NCI-H82 treated with DMSO at 0.1 percent for 48 hours (cell line): Measurements from ENCODE around the gene APBA1.
"Not testable (repeated sequence)": the region's sequence is repeated elsewhere in the genome, so short reads cannot be mapped to it uniquely, and the experiment has no call there.

Experiments used
- DNase-seq: peaks from one replicate; lab custom pipeline; 2025; ENCODE audit not compliant: unreplicated experiment; lab: John Stamatoyannopoulos, UW

APBA1 gene

DNA sequence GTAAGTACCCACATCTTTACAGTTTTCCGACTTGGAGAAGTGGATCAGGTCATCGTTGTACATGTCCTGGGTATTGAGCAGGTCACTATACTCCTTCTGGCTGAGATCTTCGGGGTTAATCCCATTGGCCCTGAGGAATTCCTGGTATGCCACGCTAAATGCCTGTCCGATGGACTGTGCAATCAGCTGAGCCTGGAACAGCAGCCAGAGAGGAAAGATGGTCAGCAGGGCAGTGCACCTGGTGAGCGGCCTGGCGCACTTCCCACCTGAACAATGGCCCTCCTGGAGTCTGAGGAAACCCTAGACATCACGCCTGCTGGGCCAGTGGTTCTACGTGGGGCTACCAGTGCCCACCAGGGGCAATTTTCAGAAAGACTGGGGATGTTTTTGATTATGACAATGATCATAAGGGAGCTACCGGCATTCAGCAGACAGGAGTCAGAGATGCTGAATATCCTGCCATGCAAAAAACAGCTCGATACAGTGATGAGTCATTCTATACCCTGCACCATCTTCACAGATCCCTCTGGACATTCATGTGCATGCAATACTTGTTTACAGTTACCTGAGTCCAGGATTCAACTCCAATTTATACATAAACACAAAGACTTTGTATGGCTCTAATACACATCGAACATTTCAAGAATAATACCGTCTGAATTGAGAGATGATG is 219.9 kb downstream of the APBA1 start:
- no peak for DNase-seq

DNA sequence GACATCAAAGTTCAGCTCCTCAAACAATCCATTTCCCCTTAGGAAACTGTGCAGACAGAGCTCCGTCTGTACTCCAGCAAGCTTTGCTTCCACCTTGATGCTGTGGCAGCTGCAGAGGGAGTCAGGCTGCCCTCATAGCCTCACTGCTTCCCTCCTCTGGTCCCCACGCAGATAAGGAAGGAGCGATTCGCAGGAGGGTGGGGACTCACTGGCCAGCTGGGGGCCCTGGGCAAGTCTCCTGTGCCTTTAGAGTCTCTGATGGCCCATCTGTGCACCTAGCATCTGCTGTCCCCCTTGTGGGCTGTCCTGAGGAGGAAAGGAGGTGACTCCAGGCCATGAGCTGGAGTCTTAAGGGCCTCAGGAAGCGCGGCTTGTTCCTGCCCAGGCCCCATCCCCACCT is 225.7 kb downstream of the APBA1 start:
- no peak for DNase-seq

DNA sequence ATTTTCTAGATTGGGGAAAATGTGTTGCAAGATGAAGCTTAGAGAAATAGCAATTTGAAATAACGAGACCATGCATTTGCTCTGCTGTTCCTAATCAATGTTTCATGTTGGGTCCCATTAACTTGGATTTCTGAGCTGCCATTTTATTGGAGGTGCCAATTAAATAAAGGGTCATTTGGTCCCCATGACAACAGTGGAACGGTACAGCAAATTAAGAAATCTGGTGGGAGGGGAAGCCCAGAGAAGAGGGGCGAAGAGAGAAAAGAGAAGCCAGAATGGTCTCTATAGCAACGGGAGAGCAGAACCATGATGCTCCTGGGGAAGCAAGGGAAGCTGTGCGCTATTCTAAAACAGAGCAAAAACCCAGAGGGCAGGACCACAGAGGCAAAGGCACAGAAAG is 226.9 kb downstream of the APBA1 start:
- DNase-seq, result no peak

DNA sequence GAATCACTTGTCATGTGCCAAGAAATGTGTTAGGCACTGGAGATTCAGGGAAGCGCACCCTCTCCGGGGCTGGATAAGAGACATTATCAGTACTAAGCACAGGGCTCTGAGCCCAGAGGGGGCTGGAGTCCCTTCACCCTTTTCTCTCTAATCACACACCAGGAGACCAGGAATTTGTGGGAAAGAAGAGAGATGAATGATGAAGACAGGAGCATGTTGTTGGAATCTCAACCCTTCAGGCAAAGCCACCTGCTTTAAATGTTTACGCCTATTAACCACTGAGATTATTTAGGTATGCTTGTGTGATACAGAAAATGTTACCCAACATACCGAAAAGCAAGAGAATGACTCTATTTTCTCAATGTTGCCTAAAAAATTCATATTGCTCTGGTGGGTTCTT is 227.4 kb downstream of the APBA1 start:
- no peak for DNase-seq

DNA sequence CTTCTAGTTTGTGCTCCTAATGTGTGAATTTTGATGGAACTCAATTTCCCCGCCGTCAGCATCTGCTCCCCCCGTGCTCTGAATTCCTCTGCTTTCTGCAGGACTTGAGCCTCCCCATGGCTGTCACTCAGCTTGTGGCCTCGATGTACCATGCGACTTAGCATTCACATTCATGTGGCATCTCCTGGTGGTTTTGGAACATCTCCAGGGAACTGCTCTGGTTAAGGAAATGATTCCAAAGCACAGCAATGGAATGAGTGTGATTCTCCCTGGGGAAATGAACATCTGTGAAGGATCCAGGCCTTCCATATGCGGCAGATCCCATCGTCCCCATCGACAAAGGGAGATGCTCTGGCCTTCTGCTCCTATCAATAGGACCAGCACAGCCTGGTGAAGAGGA is 228.2 kb downstream of the APBA1 start:
- no peak for DNase-seq

DNA sequence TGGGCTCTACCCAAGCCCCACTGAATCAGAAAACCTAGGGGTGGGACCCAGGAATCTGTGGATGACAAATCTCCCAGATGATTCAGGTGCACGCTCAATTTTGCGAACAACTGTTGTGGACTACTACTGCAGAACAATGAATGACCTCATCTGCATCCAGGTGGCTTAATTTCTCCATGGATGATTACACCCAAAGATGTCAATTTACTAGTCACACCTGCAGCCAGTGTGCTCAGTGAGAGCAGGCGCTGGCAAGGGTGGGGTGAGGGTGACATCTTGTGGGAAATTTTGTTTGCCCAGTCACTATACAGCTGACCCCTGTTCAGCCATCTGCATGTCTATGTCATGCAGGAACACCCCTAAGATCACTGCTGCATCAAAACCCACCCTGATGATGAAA is 229.0 kb downstream of the APBA1 start:
- no peak for DNase-seq

DNA sequence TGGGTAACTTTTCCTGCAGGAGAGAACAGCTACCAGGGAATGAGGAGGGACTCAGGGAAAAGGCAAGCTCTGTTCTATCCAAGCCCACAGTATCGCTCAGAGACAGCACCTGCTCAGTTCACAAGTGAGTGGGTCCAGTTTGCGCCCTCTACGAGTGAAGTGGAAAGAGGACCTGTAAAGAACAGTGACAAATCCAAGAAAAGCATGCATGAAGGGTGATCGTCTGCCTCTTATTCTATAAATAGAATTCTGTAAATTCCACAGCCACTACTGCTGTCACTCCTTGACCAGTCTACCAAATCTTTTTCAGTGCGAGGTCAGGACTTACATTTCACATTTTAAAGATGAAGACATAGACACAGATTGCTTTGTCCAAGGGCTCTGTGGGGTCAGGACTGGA is 229.7 kb downstream of the APBA1 start:
- DNase-seq, result no peak

DNA sequence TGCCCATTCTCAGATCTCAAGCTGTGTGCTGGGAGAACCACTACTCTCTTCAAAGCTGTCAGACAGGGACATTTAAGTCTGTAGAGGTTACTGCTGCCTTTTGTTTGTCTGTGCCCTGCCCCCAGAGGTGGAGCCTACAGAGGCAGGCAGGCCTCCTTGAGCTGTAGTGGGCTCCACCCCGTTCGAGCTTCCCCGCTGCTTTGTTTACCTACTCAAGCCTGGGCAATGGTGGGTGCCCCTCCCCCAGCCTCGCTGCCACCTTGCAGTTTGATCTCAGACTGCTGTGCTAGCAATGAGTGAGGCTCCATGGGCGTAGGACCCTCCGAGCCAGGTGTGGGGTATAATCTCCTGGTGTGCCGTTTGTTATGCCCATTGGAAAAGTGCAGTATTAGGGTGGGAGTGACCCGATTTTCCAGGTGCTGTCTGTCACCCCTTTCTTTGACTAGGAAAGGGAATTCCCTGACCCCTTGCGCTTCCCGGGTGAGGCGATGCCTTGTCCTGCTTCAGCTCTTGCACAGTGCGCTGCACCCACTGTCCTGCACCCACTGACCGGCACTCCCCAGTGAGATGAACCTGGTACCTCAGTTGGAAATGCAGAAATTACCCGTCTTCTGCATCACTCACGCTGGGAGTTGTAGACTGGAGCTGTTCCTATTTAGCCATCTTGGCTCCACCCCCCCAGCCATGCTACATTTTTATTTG is 231.8 kb downstream of the APBA1 start:
- DNase-seq, result not testable (repeated sequence)

DNA sequence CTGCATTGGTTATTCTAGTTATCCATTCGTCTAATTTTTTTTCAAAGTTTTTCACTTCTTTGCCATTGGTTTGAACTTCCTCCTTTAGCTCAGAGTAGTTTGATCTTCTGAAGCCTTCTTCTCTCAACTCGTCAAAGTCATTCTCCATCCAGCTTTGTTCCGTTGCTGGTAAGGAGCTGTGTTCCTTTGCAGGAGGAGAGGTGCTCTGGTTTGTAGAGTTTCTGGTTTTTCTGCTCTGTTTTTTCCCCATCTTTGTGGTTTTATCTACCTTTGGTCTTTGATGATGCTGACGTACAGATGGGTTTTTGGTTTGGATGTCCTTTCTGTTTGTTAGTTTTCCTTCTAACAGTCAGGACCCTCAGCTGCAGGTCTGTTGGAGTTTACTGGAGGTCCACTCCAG is 232.5 kb downstream of the APBA1 start:
- not testable (repeated sequence) for DNase-seq

DNA sequence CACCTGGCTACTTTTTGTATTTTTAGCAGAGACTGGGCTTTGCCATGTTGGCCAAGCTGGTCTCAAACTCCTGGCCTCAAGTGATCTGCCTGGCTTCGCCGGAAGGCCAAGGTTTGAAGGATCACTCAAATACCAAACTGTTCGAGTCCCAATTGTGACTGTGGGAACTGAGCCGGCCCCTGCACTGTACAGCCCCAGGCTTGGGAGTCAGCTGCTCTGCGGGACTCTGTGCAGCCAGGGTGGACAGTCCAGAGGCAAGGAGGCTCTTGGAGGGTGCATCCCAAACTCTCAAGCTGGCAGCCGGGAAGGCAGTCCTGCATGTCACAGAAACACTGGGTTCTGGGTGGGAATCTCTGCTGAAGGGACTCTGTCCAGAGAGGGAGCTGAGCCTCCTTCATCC is 238.2 kb downstream of the APBA1 start:
- no peak for DNase-seq

DNA sequence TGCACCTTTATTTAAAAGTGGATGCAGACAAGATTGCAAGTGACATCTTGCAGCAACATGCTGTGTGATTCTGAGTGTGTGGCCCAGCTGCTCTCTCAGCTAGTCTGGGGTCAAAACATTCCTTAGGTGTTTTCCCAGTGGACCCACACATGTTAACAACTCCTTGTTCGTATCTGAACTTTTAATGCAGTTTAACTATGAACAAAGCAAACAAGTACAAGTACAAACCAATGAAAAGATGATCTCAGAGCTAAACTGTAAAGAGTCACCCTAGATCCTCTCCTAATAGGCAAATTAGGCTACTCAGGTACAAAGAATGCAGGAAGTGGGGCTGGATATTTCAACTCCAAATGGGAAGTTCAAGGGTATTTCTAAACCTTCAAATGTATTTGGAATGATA is 238.8 kb downstream of the APBA1 start:
- no peak for DNase-seq

DNA sequence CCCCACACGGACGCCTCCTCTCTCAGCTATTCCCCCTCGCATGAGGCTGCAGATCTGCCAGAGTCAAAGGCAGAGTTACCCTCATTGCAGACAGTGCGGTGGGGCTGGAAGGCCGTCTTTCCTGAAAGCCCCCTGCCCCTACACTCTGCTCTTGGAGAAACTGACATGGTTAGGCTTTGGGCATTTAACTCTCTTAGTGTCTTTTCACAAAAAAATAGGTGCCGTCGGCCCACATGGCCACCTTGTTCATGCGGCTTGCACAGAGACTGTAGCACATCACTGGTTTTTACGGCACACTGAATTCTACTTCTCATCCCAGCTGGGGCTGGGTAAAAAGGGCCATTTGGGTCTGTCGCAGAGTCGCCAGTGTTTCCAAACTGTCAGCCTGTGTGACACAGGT is 239.5 kb downstream of the APBA1 start:
- no peak for DNase-seq

DNA sequence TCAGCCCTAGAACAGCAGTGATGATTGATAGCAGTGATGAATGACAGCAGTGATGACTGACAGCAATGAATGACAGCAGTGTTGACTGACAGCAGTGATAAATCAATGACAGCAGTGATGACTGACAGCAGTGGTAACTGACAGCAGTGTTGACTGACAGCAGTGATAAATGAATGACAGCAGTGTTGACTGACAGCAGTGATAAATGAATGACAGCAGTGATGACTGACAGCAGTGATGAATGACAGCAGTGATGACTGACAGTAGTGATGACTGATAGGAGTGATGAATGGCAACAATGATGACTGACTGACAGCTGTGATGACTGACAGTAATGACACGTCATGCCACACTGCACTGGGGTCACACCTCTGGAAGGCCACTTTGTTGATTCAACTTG is 240.4 kb downstream of the APBA1 start:
- DNase-seq, result no peak

DNA sequence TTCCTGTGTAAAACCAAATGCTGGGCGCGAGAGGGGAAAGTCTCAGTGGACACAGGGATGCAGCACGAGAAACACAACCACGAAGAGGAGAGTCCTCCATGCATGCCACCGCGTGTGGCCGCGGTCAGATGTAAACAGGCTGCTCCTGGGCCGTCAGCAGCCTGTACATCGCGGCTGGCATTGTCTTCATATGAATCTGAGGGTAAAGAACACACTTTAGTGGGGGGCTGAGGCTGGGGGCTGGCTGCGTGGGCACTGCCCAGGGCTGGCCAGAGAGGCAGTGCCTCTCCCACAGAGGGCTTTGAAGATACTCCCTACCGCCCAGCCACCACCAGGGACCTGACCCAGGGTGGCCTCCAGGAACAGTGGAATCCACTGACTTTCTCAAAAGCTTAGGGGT is 241.0 kb downstream of the APBA1 start:
- no peak for DNase-seq

DNA sequence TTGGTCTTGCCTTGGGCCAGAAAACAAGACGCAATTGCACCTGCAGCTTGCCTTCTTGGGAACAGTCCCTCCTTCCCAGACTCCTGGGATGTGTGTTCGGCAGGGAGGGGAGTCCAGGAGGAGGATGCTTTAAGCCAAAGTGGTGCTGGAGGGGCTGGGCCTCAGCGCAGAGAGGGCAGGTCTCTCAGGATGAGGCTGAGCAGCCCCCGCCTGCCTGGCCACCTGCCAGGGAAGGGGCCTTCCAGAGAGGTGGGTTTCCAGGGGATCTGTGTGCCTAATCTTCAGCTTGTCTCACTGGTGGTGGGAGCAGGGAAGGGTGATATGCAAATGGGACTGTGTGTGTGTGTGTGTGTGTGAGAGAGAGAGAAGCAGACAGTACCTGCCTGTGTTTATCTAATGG is 242.0 kb downstream of the APBA1 start:
- no peak for DNase-seq

DNA sequence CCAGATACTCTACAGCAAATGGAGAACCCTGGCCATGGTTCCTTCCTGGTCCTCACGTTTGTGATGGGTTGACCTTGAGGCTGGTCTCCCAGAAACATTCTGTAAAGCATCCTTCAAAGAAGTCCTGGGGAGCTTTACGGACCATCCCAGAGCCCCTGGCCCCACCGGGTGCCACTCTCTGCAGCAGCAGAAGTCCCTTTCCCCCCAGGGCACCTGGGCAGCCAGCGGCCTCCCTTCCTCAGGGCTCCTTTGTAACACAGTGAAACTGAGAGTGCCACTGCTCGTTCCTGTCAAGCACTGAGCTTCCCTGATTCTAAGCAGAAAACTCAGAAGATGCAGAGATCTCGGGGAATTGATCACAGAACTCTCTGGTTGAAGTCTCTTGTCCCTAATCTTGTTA is 242.9 kb downstream of the APBA1 start:
- no peak for DNase-seq

DNA sequence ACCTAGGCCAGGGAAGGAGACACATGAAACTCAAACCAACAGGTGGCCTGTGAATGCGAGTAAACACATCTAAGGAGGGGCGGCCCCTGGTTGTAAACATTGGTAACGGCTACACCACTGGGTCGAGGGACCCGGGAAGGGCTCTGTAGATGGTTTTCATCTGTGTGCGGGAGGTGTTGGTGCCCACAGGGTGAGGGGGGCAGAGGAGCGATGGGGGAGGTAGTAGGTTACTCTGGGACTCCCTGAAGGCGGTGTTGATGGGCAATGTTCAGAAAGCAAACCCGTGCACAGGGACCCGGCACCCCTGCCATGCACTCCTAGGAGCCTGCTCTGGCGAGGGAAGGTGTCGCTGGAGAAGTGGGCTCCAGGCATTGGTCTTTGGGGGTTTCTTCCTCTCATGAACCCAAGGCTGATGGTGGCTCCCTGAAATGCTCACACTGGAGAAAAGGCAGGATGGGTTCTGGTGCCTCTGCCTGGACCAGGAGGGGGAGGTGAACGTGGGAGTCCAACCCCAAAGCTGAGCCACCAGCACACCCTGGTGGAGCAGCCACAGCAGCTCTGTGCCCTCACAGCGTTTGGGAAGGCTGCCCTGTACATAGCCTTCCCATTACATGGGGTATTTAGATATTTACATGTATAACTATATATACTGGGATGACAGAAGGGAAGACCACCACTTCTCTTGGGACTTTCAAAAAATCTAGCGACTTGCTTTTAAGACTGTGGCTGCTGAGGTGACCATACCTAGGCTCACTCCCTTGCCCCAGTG is 244.0 kb downstream of the APBA1 start:
- no peak for DNase-seq

DNA sequence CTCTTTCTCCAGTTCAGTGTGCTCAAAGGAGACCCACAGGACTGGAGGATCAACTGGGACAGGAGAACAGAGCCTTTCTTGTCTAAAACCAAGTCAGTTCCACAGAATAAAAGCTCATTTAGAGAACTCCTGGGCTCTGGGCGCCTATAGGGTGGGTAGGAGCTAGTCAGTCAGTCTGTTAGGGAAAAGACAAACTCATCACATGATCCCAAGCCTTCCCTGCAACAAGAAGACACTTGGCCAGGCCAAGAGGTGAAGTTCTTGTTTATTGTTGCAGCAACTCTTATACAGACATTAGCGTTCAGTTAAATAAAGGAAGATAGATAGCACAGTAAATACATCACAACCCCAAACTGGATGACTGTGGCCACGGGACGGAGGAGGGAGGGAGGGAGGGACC is 244.9 kb downstream of the APBA1 start:
- no peak for DNase-seq

DNA sequence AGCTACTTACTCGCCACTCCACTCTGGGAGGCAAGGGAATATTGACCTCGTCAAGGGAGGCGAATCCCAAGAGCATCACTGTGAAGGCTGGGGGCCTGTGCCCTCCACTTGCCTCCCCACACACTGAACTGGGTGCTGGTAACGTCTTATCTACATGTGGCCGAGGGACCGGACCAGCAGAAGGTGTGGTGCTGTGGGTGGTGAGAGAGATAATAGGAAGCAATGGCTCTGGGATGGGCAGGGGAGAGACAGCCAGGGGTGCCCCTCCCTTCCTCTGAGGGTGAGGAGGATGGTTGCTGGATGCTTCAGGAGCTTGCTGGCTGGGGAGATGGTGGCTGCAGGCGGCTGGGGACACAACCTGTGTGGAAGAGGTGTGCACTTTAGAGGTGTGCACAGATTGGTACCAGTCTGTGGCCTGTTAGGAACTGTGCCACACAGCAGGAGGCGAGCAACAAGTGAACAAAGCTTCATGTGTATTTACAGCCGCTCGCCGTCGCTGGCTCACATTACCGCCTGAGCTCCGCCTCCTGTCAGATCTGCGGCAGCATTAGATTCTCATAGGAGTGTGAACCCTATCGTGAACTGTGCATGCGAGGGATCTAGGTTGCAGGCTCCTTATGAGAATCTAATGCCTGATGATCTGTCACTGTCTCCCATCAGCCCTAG is 246.9 kb downstream of the APBA1 start:
- no peak for DNase-seq

DNA sequence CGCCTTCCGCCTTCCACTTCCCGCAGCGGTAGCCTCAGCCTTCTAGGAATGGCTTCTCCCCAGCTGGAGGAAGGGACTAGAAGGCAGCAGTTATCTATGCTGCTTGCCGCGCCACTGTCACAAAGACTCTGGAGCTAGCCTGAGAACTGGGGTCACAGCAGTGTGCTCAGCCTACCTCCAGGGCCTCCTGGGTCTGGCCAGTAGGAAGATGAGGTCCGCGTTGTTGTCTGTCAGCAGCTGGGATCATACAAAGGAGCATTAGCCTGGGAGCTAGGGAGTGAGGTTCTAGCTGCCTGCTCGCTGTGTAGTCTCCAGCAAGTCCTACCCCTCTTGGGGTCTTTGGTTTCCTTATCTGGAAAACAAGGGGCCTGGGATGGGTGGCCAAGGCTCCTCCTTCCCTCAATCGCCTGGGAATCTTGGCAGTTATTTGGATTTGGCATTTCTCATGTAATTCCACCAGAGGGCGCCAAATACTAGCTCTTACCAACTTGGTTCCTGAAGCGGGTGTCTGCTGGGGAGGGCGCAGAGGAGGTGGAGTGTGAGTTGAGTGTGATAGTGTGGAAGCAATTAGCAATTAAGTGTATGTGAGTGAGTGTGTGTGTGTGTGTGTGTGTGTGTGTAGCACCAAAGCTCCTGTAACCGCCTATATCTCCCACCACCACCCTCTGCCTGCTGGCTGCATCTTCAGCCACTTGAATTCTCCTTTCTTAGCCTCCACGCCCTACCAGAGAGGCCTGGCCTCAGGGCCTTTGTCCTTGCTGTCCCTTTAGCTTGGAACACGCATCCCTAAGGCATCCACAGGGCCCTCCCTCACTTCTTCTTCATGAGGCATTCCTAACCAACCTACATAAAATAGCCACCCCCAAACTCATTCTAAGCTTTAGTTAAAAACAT is 250.0 kb downstream of the APBA1 start:
- peak; percentile 49 for DNase-seq
